ENCODE data around the gene ZNF525.
A peak's percentile ranks its signal among the peaks of the same experiment; 100 is the strongest.
"Not testable (repeated sequence)": the region's sequence is repeated elsewhere in the genome, so short reads cannot be mapped to it uniquely, and the experiment has no call there.

The ZNF525 gene
- long read RNA-seq, donor 1, partial matches to known transcripts: 5 of 5 reads
- long read RNA-seq, donor 1, other reads (novel, unspliced or antisense): 0 of 5 reads
- long read RNA-seq, donor 2: 0 reads
- long read RNA-seq, donor 3, partial matches to known transcripts: 0 of 1 reads
- long read RNA-seq, donor 3, other reads (novel, unspliced or antisense): 0 of 1 reads
- long read RNA-seq, donor 4, partial matches to known transcripts: 0 of 1 reads
- long read RNA-seq, donor 4, other reads (novel, unspliced or antisense): 0 of 1 reads
- long read RNA-seq, donor 5: 0 reads
- long read RNA-seq, donor 6: 0 reads
- long read RNA-seq, donor 7, partial matches to known transcripts: 0 of 1 reads
- long read RNA-seq, donor 7, other reads (novel, unspliced or antisense): 0 of 1 reads
- long read RNA-seq, donor 8: 0 reads

DNA sequence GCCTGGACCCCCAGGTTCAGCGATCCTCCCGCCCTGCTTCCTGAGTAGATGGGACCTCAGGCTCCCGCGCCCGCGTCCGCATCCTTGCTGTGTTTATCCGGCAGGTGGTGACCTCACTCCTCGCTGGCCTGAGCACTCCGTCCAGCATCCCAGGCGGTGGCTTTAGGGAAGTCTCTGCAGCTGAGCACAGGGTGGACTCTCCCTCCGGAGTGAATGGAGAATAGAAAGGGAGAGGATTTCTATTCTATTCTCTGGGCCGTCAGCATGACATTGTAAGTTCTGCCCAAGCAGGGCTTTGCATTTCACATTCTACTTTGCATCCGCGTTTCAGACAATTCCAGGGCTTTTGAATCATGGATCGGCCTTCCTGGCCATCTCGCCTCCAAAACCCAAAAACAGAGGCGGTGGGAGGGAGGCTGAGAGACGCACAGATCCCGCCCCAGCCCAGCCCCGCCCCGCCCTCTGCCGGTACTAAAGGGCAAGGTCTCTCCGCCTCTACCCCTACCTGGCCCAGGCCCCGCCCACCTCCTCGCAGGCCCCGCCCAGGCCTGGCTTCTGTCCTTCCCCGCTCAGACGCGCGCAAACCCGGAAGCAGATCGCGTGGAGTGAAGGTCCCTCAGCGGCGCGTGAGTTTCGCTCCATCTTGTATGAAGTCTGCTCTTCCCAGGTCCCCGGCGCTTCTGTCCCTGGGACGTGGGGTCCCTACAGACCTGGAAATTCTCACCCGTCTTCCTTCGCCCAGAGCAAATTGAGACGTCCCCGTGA lies at the start of gene ZNF525:
ZNF525 (plus strand) TSS at position 572 of the 765 bp plus-strand sequence. CDS start 6,577 bp downstream, outside the sequence.
- peak; percentile 75 for DNase-seq

DNA sequence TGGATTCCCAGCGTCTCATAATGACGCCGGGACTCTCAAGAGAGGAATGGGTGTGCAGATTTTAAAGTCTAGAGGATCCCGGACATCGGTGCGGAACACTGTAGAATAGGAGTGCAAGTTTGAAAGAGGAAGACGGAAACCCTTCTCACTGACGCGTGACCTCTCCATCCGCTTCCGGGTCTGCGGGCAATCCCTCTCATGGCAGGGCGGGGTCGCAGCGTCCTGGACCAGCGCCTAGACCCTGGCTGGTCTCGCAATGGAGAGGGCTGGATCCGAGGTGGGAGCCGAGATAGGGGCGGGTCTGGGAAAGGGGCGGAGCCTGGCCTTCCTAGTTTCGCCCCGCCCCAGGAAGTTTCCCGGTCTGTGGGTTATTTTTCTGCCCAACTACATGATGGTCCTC lies 36.5 kb upstream of the ZNF525 start:
- DNase-seq: peak; percentile 9

DNA sequence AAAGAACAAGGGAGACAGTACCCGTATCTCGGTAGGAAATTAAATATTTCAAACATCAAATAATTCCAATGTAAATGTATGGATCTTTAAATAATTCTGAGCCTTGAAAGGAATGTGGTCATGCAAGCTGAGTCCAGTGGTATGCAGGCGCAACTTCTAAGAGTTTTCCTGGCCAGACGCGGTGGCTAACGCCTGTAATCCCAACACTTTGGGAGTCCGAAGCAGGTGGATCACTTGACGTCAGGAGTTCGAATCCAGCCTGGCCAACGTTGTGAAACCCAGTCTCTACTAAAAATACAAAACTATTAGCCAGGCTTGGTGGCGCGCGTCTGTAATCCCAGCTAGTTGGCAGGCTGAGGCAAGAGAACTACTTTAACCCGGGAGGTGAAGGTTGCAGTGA lies 33.0 kb upstream of the ZNF525 start:
- DNase-seq: no peak

DNA sequence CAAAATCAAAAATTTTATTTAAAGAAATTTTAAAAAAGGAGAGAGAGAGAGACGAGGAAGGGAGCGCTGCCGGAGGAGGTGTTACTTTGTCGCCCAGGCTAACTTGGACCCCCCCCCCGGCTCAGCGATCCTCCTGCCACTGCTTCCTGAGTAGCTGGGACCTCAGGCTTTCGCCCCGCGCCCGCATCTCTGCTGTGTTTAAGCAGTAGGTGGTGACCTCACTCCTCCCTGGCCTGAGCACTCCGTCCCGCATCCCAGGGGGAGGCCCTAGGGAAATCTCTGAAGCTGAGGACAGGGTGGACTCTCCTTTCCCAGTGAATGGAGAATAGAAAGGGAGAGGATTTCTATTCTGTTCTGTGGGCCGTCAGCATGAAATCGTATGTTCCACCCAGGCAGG lies 32.4 kb upstream of the ZNF525 start:
- DNase-seq: no peak

DNA sequence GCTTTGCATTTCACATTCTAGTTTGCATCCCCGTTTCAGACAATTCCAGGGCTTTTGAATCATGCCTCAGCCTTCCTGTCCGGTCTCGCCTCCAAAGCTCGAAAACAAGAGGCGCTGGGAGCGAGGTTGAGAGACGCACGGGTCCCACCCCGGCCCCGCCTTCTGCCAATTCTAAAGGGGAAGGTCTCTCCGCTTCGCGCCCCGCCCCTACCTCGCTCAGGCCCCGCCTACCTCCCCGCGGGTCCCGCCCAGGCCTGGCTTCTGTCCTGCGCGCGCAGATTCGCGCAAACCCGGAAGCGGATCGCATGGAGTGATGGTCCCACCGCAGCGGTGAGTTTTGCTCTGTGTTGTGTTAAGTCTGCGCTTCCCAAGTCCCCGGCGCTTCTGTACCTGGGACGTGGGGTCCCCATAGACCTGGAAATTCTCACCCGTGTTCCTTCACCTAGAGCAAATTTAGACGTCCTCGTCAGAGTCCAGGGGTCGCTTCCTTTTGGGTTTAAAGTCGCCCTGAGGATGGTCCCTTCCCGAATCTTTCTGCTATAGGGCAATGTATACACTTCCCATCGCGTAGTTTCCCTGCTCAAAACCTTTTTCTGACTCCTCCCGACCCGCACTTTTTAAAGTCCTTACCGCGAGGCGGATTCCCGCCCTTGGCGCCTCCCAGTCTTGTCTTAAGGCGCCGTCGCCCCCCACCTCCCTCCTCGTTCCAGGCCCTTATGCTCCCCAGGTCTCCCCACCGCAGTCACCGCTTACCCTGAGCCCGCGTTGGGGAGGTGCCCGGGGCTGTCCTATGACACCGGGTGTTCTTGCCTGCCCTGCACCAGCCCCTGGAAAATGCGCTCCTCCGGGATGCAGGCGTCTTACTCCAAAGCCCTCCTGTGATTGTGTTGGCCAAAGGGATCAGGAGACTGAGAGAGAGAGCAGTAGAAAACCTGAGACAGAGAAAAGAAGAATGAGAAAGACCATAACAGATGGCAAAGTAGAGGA lies 31.7 kb upstream of the ZNF525 start, which contains the start of gene ZNF845:
ZNF845 (plus strand) TSS at position 287 of the 987 bp plus-strand sequence. CDS start 7,559 bp downstream, outside the sequence.
- peak; percentile 92 for DNase-seq

DNA sequence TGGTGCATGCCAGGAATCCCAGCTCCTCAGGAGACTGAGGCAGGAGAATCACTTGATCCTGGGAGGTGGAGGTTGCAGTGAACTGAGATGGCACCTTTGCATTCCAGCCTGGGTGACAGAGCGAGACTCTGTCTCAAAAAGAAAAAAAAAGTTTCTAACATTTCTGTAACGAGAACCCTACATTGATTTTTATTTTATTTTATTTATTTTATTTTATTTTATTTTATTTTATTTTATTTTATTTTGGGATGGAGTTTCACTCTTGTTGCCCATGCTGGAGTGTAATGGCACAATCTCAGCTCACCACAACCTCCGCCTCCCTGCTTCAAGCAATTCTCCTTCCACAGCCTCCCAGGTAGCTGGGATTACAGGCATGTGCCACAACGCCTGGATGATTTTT lies 21.1 kb upstream of the ZNF525 start:
- DNase-seq: not testable (repeated sequence)

DNA sequence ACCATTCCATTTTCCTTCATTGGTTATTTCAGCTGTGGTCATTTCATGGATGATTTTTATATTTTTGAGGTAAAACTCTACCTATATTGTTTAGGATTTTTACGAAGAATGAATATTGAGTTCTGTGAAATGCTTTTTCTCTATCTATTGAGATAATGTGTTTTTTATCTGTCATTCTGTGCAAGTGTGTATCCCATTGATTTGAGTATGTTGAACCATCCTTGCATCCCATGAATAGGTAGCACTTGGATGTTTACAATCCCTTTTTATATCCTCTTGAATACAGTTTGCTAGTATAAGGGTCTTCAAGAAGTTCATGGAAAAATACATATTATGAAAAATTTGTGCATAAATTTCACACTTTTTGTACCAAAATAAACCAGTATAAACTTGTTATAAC lies 9.8 kb upstream of the ZNF525 start:
- DNase-seq: no peak

DNA sequence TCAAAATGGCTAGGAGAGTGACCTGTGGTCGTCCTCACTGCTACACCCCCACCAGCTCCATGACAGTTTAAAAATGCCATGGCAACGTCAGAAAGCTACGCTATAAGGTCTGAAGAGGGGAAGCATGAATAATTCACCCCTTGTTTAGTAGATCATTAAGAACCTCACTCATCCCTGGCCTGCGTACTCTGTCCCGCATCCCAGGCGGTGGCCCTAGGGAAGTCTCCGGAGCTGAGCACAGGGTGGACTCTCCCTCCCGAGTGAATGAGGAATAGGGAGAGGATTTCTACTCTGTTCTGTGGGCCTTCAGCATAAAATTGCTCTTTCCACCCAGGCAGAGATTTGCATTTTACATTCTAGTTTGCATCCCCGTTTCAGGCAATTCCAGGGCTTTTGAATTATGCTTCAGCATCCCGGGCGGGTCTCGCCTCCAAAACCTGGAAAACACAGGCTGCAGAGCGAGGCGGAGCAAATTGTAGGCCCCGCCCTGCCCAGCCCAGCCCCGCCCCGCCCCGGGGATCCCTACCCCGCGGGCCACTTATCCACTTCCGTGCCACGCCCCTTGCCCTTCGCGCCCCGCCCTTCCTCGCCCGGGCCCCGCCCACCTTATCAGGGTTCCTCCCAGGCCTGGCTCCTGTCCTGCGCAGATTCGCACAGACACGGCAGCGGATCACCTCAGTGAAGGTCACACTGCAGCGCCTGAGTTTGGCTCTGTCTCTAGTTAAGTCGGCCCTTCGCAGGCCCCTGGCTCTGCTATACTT lies 7.5 kb upstream of the ZNF525 start:
- no peak for DNase-seq

DNA sequence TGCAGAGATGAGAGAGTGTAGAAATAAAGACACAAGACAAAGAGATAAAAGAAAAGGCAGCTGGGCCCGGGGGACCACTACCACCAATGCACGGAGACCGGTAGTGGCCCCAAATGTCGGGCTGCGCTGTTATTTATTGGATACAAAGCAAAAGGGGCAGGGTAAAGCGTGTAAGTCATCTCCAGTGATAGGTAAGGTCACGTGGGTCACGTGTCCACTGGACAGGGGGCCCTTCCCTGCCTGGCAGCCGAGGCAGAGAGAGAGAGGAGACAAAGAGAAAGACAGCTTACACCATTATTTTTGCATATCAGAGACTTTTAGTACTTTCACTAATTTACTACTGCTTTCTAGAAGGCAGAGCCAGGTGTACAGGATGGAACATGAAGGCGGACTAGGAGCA lies 5.4 kb upstream of the ZNF525 start:
- DNase-seq: not testable (repeated sequence)

DNA sequence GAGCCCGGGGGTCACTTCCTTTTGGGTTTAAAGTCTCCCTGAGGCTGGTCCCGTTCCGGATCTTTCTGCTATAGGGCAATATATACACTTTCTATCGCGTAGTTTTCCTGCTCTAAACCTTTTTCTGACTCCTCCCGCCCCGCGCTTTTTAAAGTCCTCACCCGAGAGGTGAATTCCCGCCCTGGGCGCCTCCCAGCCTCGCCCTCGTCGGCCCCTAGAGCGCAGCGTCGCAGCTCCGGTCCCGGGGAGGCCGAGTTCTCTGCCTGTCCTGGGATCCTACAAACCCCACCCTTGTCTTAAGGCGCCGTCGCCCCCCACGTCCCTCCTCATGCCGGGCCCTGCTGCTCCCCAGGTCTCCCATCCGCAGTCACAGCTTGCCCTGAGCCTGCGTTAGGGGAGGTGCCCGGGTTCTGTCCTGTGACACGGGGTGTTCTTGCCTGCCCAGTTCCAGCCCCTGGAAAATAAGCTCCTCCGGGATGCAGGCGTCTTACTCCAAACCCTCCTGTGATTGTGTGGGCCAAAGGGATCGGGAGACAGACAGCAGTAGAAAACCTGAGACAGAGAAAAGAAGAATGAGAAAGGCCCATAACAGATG lies 491 bp downstream of the ZNF525 start:
- no peak for DNase-seq

DNA sequence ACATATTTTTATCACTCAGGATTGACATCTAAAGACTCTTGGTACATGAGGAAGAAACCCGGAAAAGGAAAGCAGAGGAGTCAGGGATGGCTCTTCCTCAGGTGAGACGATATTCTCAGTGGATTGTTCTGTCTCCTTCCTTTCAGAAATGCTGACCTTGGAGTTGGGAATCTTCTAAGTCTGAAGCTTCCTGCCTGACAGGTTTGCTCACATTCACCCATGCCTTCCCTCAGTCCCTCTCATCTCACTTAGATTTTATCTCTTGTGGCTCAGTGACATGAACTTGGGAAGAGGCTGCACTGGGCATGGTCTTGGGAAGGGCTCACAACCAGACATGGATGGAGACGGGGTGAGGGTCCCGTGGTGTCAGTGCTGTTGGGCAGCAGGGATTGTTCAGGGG lies 6.7 kb downstream of the ZNF525 start:
- DNase-seq: no peak

DNA sequence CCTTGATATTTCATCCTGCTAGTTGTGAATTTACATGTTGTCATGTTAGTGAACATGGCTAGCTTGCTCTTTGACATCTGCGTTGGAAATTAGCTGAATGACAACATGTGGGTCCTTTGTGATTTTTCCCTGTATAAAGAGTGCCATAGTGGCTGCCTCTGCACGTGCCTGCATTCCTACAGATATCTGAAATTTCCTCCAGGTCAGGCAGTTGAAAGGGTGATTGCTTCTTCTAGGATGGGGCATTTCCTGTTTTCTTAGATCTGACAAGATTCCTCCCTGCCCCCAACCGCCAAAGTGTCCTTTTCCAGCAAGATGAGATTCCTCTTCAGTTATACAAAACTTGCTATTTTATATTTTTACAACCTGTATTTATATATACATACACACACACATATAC lies 8.8 kb downstream of the ZNF525 start:
- no peak for DNase-seq

DNA sequence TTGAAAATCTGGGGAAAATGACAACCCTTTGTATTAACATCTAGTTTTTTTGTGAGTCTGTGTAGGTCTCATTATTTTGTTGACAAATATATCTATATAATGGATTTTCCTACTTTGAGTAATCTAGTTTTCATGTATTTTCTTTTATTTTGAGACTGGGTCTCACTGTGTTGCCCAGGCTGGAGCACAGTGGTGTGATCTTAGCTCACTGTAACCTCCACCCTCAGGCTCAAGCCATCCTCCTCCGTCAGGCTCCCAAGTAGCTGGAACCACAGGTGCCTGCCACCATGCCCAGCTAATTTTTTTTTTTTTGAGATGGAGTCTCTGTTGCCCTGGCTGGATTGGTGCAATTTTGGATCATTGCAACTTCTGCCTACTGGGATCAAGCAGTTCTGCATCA lies 9.2 kb downstream of the ZNF525 start:
- no peak for DNase-seq

DNA sequence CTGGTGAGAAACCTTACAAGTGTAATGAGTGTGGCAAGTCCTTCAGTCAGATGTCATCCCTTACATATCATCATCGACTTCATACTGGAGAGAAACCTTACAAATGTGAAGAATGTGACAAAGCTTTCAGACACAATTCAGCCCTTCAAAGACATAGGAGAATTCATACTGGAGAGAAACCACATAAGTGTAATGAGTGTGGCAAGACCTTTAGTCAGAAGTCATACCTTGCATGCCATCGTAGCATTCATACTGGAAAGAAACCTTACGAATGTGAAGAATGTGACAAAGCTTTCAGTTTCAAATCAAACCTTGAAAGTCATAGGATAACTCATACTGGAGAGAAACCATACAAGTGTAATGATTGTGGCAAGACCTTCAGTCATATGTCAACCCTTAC lies 15.9 kb downstream of the ZNF525 start:
- DNase-seq: no peak

DNA sequence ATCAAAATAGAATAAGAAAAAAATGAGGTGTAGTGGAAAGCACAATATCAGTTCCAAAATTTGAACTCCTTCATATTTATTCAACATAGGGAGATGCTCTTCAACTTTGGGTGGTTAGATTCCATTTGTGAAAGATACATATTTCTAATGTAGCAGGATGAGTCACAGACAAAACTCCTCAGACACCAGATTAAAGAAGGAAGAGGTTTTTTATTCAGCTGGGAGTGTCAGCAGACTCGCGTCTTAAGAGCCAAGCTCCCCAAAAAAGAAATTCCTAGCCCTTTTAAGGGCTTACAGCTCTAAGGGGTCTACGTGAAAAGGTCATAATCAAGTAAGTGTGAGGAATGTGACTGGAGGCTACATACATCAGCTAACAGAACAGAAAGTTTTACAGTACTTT lies 22.7 kb downstream of the ZNF525 start:
- DNase-seq: no peak

DNA sequence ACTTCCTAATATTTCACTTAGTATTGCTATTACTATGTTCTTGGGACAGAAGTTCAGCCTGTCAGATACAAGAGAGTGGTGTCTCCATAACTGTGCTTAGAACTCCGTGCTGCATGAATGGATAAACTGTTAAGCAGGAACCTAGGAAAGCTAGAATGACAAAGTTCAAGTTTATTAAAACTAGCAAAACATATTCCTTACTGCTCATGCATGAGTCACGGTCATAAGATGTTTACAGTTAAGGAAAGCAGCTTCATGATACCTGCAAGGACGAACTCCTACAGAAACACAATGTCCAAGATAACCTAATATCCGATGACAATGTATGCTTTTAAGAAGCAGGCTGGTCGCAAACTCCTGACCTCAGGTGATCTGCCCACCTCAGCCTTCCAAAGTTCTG lies 23.4 kb downstream of the ZNF525 start:
- no peak for DNase-seq

DNA sequence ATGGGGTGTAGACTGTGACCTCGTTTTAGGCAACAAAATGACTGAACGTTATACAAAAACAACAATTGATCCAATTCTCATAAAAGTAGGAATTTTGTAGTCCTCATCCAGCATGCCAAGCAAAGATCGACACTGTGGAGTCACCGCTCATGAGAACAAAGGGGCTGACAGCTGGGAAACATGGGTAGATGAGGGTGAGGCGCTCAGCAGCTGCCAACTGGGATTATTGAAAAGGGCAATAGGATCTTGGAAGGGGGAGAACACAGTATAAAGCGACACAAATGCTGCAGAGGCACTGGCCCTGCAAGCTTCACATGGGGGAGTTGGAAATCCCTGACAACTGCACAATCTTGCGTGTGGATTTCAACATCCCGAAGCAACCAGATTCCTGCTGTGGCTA lies 24.1 kb downstream of the ZNF525 start:
- peak; percentile 25 for DNase-seq

DNA sequence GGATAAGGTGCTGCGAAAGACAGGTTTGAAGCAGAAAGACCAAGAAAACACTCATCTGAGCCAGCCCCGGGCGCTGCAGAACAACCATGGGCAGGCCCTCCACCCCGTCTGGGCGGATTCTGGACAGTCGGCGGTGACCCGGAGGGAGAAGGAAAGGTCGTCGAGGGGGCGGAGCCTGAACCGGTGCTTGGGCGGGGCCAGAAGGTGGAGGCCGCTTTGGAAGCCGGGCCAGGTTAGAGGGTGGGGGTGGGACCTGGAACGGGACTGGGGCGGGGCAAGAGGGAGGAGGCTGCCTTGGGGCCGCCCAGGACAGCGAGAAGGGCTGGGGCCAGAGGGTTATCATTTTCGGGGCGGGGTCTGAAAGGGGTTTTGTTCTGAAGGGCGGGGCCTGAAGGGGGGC lies 24.5 kb downstream of the ZNF525 start:
- DNase-seq: no peak

DNA sequence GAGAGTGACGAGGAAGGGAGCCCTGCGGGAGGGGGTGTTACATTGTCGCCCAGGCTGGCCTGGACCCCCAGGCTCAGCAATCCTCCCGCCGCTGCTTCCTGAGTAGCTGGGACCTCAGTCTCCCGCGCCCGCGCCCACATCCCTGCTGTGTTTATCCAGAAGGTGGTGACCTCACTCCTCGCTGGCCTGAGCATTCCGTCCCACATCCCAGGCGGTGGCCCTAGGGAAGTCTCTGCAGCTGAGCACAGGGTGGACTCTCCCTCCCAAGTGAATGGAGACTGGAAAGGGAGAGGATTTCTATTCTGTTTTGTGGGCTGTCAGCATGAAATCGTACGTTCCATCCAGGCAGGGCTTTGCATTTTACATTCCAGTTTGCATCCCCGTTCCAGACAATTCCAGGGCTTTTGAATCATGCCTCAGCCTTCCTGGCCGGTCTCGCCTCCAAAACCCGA lies 29.0 kb downstream of the ZNF525 start:
- DNase-seq: peak; percentile 87

DNA sequence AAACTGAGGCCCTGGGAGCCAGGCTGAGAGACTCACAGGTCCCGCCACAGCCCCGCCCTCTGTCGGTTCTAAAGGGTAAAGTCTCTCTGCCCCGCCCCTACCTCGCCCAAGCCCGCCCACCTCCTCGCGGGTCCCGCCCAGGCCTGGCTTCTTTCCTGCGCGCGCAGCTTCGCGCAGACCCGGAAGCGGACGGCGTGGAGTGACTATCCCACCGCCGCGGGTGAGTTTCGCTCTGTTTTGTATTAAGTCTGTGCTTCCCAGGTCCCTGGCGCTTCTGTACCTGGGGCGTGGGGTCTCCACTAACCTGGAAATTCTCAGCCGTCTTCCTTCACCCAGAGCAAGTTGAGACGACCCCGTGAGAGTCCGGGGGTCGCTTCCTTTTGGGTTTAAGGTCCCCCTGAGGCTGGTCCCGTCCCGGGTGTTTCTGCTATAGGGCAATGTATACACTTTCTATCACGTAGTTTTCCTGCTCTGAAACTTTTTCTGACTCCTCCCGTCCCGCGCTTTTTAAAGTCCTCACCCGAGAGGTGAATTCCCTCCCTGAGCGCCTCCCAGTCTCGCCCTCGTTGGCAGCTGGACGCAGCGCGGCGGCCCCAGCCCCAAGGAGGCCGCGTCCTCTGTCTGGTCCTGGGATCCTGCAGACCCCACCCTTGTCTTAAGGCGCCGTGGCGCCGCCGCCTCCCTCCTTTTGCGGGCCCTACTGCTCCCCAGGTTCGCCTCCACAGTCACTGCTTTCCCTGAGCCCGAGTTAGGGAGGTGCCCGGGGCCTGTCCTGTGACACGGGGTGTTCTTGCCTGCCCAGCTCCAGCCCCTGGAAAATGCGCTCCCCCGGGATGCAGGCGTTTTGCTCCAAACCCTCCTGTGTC lies 29.7 kb downstream of the ZNF525 start, which contains the start of gene ZNF765:
ZNF765 (plus strand) TSS at position 176 of the 866 bp plus-strand sequence. CDS start 2,867 bp downstream, outside the sequence.
- DNase-seq: peak; percentile 83

Data from right kidney (tissue), 9 donors.